GM21367 (cell line): Measurements from ENCODE around the gene CABP4.
"Not testable (repeated sequence)": the region's sequence is repeated elsewhere in the genome, so short reads cannot be mapped to it uniquely, and the experiment has no call there.

Experiments used
- ATAC-seq: cut with Tn5 transposase; IDR thresholded peaks from one replicate; pipeline ENCODE4 v1.9.1; 2021; ENCODE audit not compliant: unreplicated experiment

CABP4 gene

DNA sequence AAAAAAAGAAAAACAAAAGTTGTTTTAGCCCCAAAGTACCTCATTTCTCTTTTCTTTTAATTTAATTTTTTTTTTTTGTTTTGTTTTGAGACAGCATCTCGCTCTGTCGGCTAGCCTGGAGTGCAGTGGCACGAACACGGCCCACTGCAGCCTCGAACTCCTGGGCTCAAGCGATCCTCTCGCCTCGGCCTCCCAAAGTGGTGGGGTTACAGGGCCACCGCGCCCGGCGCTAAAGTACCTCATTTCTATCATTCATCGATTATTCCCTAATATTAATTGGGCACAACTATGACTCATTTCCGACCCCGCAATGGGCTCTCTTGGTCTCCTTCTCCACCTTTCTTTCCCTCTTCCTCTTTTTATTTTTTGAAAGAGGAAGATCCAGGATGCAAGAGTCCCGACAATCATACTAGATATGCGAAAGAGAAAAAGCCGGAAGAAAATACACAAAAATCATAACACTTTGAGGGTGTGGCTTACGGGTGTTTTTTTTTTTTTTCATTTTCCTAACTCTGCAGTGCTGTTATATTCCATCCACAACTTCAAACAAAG, 27.2 kb downstream of the CABP4 start:
- ATAC-seq = no peak

DNA sequence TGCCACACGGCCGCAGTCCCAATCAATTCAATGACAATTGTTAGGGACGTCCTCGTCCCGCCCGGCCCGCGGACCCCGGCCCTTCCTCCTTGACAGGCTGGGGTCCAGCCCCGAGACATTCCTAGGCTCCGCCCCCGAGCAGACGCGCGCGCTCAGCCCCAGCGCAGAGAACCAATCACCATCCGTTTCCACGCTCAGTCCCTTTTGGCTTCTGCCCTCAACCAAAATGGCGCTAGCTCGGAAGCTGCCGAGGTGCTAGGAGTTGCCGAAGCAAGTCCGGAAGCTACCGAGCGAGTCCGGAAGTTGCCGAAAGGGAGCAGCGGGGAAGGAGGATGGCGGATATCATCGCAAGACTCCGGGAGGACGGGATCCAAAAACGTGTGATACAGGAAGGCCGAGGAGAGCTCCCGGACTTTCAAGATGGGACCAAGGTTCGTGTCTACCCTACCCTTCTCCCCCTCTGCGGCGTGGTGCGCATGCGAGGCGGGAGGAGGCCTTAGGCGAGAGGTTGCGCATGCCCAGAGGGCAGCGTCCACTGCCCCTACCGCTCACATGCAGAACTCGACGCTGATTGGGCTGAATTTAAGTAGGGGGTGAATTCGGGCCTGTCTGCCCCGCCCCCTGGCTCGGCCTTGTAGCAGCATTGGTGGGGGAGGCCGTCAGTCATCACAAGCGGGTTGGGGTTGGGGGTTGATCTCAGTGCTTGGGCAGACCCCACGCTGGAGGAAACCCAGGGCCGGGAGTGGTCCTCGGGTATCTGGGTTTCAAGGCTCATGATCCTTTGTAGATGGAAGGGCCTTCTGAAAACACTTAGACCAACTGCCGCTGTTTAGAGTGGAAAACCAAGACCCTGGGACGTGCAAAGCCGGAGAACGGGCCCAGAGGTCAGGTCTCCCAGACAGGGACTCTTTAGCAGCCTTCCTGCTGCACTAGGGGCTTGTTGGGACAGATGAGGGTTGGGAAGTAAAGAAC, 28.0 kb downstream of the CABP4 start, which contains the start of gene AIP:
TSS of gene AIP (plus strand) at position 200 of the 972 bp plus-strand sequence. CDS start at position 333, 133 bp downstream.
- peak; percentile 48 for ATAC-seq

DNA sequence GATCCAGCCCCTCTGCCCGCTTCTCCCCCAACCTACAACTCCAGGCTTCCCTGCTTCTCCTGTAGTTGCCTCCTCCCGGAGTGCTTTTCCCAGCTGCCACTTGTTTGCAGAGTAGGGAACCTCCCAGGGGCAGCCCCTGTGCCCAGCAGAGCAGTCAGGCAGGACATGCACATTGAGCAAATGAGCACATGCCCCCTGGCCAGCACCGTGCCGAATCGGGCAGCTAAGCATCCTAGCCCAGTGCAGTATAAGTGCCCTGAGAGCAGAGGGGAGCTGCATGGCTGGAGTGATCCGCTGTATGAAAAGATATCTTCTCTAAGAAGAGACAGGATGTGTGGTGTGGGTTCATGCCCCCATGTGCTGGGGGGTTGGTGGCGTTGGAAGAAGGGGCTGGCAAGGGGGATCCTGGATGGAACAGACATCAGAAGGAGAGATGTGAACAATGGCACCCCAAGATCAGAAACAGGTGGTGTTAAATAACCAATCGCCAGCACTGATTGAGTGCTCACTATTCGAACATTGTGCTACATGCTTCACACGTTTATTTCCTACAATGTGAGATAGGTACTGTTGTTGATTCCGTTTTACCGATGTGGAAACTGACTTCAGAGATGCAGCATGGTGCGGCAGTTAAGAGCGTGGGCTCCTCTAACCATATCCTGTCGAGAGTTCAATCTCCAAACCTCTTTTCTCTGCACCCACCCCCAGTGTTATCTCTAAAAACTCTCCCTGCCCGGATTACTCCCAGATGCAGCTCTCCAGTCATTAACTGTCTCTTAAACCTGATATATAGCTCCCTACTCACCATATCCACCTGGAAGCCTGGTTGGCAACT, 28.9 kb downstream of the CABP4 start:
- no peak for ATAC-seq

DNA sequence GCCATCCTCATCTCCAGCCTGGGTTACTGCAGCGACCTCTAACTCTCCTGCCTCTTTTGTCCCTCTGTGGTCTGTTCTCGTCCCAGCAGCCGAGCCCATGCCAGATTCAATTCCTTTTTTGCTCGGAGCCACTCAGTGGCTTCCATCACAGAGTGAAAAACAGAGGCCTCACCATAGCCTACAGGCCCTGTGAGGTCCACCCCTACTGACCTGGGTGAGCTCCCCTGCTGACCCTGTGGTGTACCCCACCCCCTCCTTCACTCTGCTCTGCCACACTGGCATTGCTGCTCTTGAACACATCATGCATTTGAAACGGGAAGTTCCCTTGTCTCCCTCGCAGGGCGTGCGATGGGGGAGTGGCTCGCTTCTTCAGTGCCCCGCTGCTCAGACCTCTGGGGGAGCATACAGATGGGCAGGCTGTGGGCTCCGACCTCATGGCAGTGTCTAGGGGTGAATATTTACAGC, 29.7 kb downstream of the CABP4 start:
- peak; percentile 22 for ATAC-seq

GRCh38 chr11:67485873-67486361, 30.8 kb downstream of the CABP4 start:
- not testable (repeated sequence) for ATAC-seq

DNA sequence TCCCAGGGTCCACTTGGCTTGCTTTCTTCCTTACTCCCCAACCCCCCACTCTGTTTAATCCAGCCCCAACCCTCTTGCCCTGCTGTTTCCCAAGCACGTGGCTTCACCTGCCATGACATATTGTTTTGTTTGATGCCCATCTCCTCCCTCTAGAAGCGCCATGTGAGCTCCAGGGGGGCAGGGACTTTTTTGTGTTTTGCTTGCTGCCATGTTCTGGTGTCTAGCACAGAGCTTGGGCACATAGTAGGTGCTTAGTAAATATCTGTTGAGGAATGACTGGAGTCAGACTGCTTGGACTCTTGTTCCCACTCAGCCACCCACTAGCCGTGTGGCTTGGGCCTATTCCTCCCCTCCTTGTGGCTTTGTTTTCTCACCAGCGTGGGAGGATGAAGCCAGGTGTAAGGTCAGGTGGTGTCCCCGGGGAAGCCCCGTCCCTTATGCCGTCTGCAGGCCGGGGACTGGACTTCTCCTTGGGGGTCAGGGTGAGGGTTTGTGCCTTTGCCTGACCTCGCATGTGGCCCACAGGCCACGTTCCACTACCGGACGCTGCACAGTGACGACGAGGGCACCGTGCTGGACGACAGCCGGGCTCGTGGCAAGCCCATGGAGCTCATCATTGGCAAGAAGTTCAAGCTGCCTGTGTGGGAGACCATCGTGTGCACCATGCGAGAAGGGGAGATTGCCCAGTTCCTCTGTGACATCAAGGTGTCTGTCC, 31.5 kb downstream of the CABP4 start:
- ATAC-seq = no peak

- no peak for ATAC-seq
Measured at GRCh38 chr11:67489203-67489884, 34.2 kb downstream of the CABP4 start.

- no peak for ATAC-seq
Measured at GRCh38 chr11:67489885-67490726, 35.0 kb downstream of the CABP4 start.

- no peak for ATAC-seq
Measured at GRCh38 chr11:67490727-67491065, 35.5 kb downstream of the CABP4 start.

DNA sequence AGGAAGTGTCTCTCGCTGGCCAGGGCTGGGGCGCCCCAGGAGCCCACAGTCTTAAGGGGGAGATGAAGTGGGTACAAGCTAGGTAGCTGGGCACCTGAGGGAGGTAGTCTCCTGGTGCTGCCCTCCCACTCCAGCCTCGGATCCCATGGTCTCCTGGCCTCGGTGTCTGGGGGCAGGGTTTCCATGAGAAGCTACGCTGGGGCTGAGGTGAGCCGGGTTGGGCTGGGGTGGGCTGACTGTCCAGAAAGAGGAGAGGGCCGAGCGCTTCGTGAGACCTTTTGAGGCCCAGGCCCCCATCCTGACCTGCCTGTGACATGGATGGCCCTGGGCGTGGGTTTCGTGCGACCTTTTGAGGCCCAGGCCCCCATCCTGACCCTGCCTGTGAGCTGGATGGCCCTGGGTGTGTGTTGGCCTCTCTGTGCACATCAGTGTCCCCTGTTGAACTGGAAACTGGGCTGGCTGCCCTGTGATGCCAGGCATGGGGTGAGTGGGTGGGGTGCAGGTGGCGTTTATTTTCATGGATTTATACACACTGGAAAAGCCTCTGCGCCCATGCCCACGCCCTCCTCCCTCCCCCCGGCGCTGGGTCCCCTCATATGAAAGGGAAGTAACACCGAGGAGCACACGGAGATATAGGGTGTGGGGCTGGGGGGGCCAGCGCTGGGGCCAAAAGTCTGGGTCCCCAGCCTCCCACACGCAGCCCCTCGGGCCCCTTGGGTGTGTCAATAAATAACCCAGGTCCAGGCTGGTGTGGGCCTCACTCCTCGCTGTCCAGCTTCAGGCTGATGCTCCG, 36.3 kb downstream of the CABP4 start:
- no peak for ATAC-seq

GRCh38 chr11:67492069-67492727, 37.0 kb downstream of the CABP4 start:
- no peak for ATAC-seq

GRCh38 chr11:67492801-67493547, 37.8 kb downstream of the CABP4 start:
- no peak for ATAC-seq

DNA sequence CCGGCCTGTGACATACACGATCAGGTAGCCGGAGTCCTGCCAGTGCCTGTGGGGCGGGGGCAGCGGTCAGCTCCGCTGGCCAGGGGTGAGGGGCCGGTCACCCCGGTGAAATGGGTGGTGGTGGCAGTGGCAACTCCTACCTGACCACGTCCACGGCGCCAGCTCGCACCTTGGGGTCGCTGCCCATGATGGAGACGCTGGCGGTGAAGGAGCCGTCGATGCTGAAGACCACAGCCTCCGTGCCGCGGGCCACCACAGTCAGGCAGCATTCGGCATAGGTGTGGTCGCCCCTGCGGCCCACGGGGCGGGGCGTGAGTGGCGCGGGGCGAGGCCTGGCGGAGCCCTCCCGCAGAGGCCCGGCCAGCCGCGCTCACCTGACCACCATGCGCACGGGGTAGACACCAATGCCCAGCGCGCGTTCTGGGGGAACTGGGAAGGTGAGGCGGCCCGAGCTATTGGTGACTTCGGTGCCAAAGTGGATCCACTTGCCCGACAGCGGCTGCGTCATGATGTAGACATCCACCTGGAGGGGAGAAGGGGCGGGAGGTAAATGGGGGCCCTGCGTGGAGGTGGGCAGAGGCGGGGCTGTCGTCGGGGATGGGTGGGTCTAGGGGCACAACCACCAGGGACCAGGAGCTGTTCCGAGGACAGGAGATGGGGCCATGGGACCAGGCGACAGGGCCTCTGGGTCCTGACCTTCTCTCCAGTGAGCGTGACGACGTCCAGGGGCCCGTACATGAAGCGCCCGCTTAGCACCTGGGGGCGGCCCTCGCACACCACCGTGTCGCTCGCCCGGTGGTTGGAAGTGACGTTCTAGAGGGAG, 38.6 kb downstream of the CABP4 start:
- ATAC-seq = no peak

- ATAC-seq = no peak
Measured at GRCh38 chr11:67494371-67495233, 39.4 kb downstream of the CABP4 start.
